Right ventricle myocardium inferior (tissue), 1 donor: ENCODE data around the gene RTKN2. TPM values are rescaled to one million over a fixed set of nuclear protein-coding genes. Genes with fewer than 3 reads are reported as not detected.
"Not testable (repeated sequence)": the region's sequence is repeated elsewhere in the genome, so short reads cannot be mapped to it uniquely, and the experiment has no call there.

ENCODE experiments used
- ATAC-seq: fragments of 200-7000 bp; cut with Tn5 transposase; one replicate; pipeline ENCODE4 v1.9.1; 2020; ENCODE audit warnings: mild to moderate bottlenecking, moderate library complexity
- DNase-seq: peaks from one replicate; pipeline ENCODE4 v3.0.0; 2021; ENCODE audit errors: missing footprints
- intact Hi-C: fragments of 100-400 bp; cut with DNase I; formaldehyde crosslinking; loops from one replicate; pipeline ENCODE4 v1.11.0; 2022
- long read RNA-seq: library from polyadenylated mRNA; unstranded; transcript quantifications from one replicate; pipeline ENCODE4 v2.0.0, GENCODE V29; 2021
- total RNA-seq: library from RNA; stranded (reverse); fragmentation: NEBNext Ultra II Directional; extraction: Animal tissue kit (Norgen Biotek cat#: 25700); gene quantifications from one replicate; pipeline ENCODE4 v1.2.1, GENCODE V29; 2021
- donor health status: DM: no; HTN: yes; CAD: no; lungs with severe emphysema.

The RTKN2 gene
- total RNA-seq: not detected
- long read RNA-seq: 0 reads

GRCh38 chr10:62268399-62269114, at the start of gene RTKN2:
Gene RTKN2, minus strand, starts transcription at chr10:62268844. Its CDS starts 234 bp downstream, at chr10:62268610.
- DNase-seq (peak; percentile 81), ATAC-seq (peak; percentile 79)
- intact Hi-C loops: no loop called here

GRCh38 chr10:62317257-62317656, 48.6 kb upstream of the RTKN2 start:
- no peak for ATAC-seq
- DNase-seq: no peak
- intact Hi-C loops: no loop called here

GRCh38 chr10:62309254-62309653, 40.6 kb upstream of the RTKN2 start:
- no peak for ATAC-seq
- intact Hi-C loops: no loop called here
- no peak for DNase-seq

GRCh38 chr10:62308101-62308500, 39.5 kb upstream of the RTKN2 start:
- intact Hi-C loops: no loop called here
- ATAC-seq (no peak), DNase-seq (no peak)

GRCh38 chr10:62307635-62308034, 39.0 kb upstream of the RTKN2 start:
- no peak for ATAC-seq

GRCh38 chr10:62306663-62307062, 38.0 kb upstream of the RTKN2 start:
- DNase-seq (no peak), ATAC-seq (no peak)
- intact Hi-C loops: no loop called here

More at GRCh38 chr10:62307635-62308034, 39.0 kb upstream of the RTKN2 start:
- intact Hi-C loops: no loop called here
- no peak for DNase-seq

GRCh38 chr10:62305813-62306212, 37.2 kb upstream of the RTKN2 start:
- ATAC-seq (no peak), DNase-seq (no peak)
- intact Hi-C loops: no loop called here

- DNase-seq (no peak), ATAC-seq (no peak)
- intact Hi-C loops: no loop called here
Measured at GRCh38 chr10:62303922-62304321, 35.3 kb upstream of the RTKN2 start.

- no peak for ATAC-seq
- DNase-seq: no peak
- intact Hi-C loops: no loop called here
Measured at GRCh38 chr10:62302760-62303159, 34.1 kb upstream of the RTKN2 start.

GRCh38 chr10:62297857-62298256, 29.2 kb upstream of the RTKN2 start:
- intact Hi-C loops: no loop called here
- DNase-seq (no peak), ATAC-seq (no peak)

GRCh38 chr10:62284221-62284620, 15.6 kb upstream of the RTKN2 start:
- no peak for DNase-seq
- ATAC-seq: no peak
- intact Hi-C loops: no loop called here

GRCh38 chr10:62281348-62281747, 12.7 kb upstream of the RTKN2 start:
- DNase-seq, ATAC-seq, intact Hi-C loops: not testable (repeated sequence)

- intact Hi-C loops, ATAC-seq, DNase-seq: not testable (repeated sequence)
Measured at GRCh38 chr10:62280392-62280791, 11.7 kb upstream of the RTKN2 start.

- DNase-seq (no peak), ATAC-seq (no peak)
- intact Hi-C loops: no loop called here
Measured at GRCh38 chr10:62278441-62278910, 9.8 kb upstream of the RTKN2 start.

GRCh38 chr10:62277971-62278370, 9.3 kb upstream of the RTKN2 start:
- DNase-seq (no peak), ATAC-seq (no peak)
- intact Hi-C loops: no loop called here

- no peak for DNase-seq
- no peak for ATAC-seq
- intact Hi-C loops: no loop called here
Measured at GRCh38 chr10:62270020-62270419, 1.4 kb upstream of the RTKN2 start.

GRCh38 chr10:62268027-62268398, 631 bp downstream of the RTKN2 start:
- intact Hi-C loops: no loop called here
- no peak for ATAC-seq
- DNase-seq: no peak

- intact Hi-C loops: no loop called here
- DNase-seq (no peak), ATAC-seq (no peak)
Measured at GRCh38 chr10:62266611-62267010, 2.0 kb downstream of the RTKN2 start.

- DNase-seq: no peak
- intact Hi-C loops: no loop called here
- no peak for ATAC-seq
Measured at GRCh38 chr10:62266147-62266546, 2.5 kb downstream of the RTKN2 start.

GRCh38 chr10:62264702-62265436, 3.8 kb downstream of the RTKN2 start:
- intact Hi-C loops: no loop called here
- ATAC-seq (no peak), DNase-seq (no peak)
